K562 treated with DMSO at 1 percent for 48 hours (cell line): ENCODE results near the gene ID4. TPM values are rescaled to one million over a fixed set of nuclear protein-coding genes. Genes with fewer than 3 reads are reported as not detected.

Source experiments
- total RNA-seq: library from RNA; unstranded; fragments of 300-600 nt; gene quantifications from 2 replicates; pipeline ENCODE4 v1.2.3, GENCODE V29; 2022; ENCODE audit warnings: low replicate concordance; ENCODE audit errors: extremely low read depth

The ID4 gene
- not detected in 2 replicates for total RNA-seq

GRCh38 chr6:19836799-19837510 is at the start of gene ID4:
Gene ID4 (plus strand): TSS chr6:19837370. CDS start chr6:19837755, 385 bp downstream.

